Testis (tissue), 3 donors: ENCODE data around the gene PTGIR. TPM values are rescaled to one million over a fixed set of nuclear protein-coding genes. Genes with fewer than 3 reads are reported as not detected.

Source experiments
- DNase-seq: peaks from one replicate; pipeline ENCODE4 v3.0.0-alpha.2; 2019
- H3K27ac ChIP-seq, 2 donors: fragments of 200-600 bp; sonication (generic); one replicate each; pipeline ENCODE4 v1.5.1; 2019
- H3K27me3 ChIP-seq: fragments of 200-600 bp; sonication (generic); one replicate; pipeline ENCODE4 v1.5.1; 2019
- H3K36me3 ChIP-seq: fragments of 200-600 bp; sonication (generic); one replicate; pipeline ENCODE4 v1.5.1; 2017; ENCODE audit warnings: low read depth; ENCODE audit errors: missing control alignments
- H3K4me1 ChIP-seq: fragments of 200-600 bp; sonication (generic); one replicate; pipeline ENCODE4 v1.5.1; 2019
- H3K4me3 ChIP-seq, 2 donors: fragments of 200-600 bp; sonication (generic); one replicate each; pipeline ENCODE4 v1.5.1; 2017 to 2019
- H3K9me3 ChIP-seq: fragments of 200-600 bp; sonication (generic); one replicate; pipeline ENCODE4 v1.5.1; 2017
- CTCF ChIP-seq, 3 experiments: fragments of 450-650 bp in 2 of 3; fragments of 200-600 bp in 1 of 3; sonication (generic) in 1 of 3; IDR thresholded peaks; one replicate each; pipeline ENCODE4 v1.5.1; 2016 to 2019; ENCODE audit warnings: antibody characterized with exemption in 3 of 3, mild to moderate bottlenecking in 2 of 3, moderate library complexity in 1 of 3
- POLR2A ChIP-seq: fragments of 450-650 bp; IDR thresholded peaks from one replicate; pipeline ENCODE4 v1.6.1; 2017; ENCODE audit warnings: antibody characterized with exemption, mild to moderate bottlenecking, moderate library complexity
- whole genome bisulfite sequencing, 2 donors: methylation state at CpG; one replicate each; pipeline ENCODE4 v1.1.5; 2018; 5-methylcytosine and 5-hydroxymethylcytosine counted together
- intact Hi-C: fragments of 100-400 bp; cut with DNase I; formaldehyde crosslinking; loops from one replicate; pipeline ENCODE4 v1.15.1; 2023; ENCODE audit warnings: low total_unique reads
- polyA plus RNA-seq: library from polyadenylated mRNA; stranded (reverse); fragments of 350-450 nt; fragmentation: Illumina TruSeq; extraction: RNeasy Lipid Tissue Mini Kit (QIAGEN cat#74804); gene quantifications from one replicate; pipeline ENCODE4 v1.2.3, GENCODE V29; 2014; ENCODE audit warnings: low read depth, low replicate concordance; ENCODE audit not compliant: insufficient read depth
- total RNA-seq, 2 donors: library from RNA; depleted of rRNA; stranded (reverse); fragments of >200 nt; gene quantifications; one replicate each; pipeline ENCODE4 v1.2.3, GENCODE V29; 2016

PTGIR gene
- total and polyA plus RNA-seq, 3 donors from 2014 or later: 0.63 to 1.0 (median 0.87) TPM

- 2 to 12% methylated on average over 11 to 23 of the region's 23 CpGs for WGBS, 2 donors
- TF ChIP-seq CTCF (IDR thresholded peaks at IDR 0.05) (no peak), POLR2A (no peak)
- intact Hi-C loops: no loop called here
Measured at GRCh38 chr19:46602392-46603194, 22.3 kb downstream of the PTGIR start.

GRCh38 chr19:46601318-46602224 lies 23.3 kb downstream of the PTGIR start, which contains the start of gene CALM3:
Gene CALM3 (plus strand): TSS chr19:46601330. CDS start chr19:46601435, 105 bp downstream.
- DNase-seq: peak; percentile 25
- peaks cover 39% of the 10 kb centered on the region for H3K4me1 ChIP-seq
- no peaks in the 10 kb centered on the region for H3K36me3 ChIP-seq
- 0 to 1% methylated on average over 19 to 40 of the region's 51 CpGs for WGBS, 2 donors
- peak within 1 kb of the TSS; percentile 97 to 98 for H3K4me3 ChIP-seq
- H3K9me3 ChIP-seq: no peaks in the 10 kb centered on the region
- TF ChIP-seq POLR2A: peak; percentile 66
- no peak for TF ChIP-seq CTCF (IDR thresholded peaks at IDR 0.05)
- peak within 1 kb of the TSS; percentile 90 to 94 for H3K27ac ChIP-seq
- no peaks in the 10 kb centered on the region for H3K27me3 ChIP-seq
- intact Hi-C loops: no loop called here

More at GRCh38 chr19:46602392-46603194, 22.3 kb downstream of the PTGIR start:
- no peaks in the 10 kb centered on the region for H3K27me3 ChIP-seq
- no peaks in the 10 kb centered on the region for H3K9me3 ChIP-seq
- H3K27ac ChIP-seq: peak overlapping the region; percentile 90 to 94
- peak overlapping the region; percentile 97 to 98 for H3K4me3 ChIP-seq
- DNase-seq: peak; percentile 45
- no peaks in the 10 kb centered on the region for H3K36me3 ChIP-seq
- peaks cover 39% of the 10 kb centered on the region for H3K4me1 ChIP-seq

- peak; percentile 98 for DNase-seq
- TF ChIP-seq POLR2A (no peak), CTCF (IDR thresholded peaks at IDR 0.05) (peak in 2 of 3 experiments; percentile 17 to 35)
- peak overlapping the region; percentile 90 to 94 for H3K27ac ChIP-seq
- H3K4me3 ChIP-seq: peak overlapping the region; percentile 97 to 98
- H3K4me1 ChIP-seq: peaks cover 39% of the 10 kb centered on the region
- intact Hi-C loops: no loop called here
- no peaks in the 10 kb centered on the region for H3K27me3 ChIP-seq
- WGBS, 2 donors: 0% methylated on average over 27 to 46 of the region's 93 CpGs
- no peaks in the 10 kb centered on the region for H3K36me3 ChIP-seq
- no peaks in the 10 kb centered on the region for H3K9me3 ChIP-seq
Measured at GRCh38 chr19:46600384-46601317, 24.2 kb downstream of the PTGIR start.

GRCh38 chr19:46599716-46600373 lies 25.0 kb downstream of the PTGIR start:
- Histone ChIP-seq H3K27me3 (no peaks in the 10 kb centered on the region), H3K4me3 (peak overlapping the region; percentile 97 to 98), H3K36me3 (no peaks in the 10 kb centered on the region), H3K27ac (peak overlapping the region; percentile 90 to 94), H3K9me3 (no peaks in the 10 kb centered on the region), H3K4me1 (peaks cover 32% of the 10 kb centered on the region)
- intact Hi-C loops: no loop called here
- WGBS, 2 donors: 61 to 67% methylated on average over 6 to 9 of the region's 9 CpGs
- TF ChIP-seq CTCF (IDR thresholded peaks at IDR 0.05) (no peak), POLR2A (no peak)
- DNase-seq: peak; percentile 14
